Transverse colon (tissue), 4 donors: Measurements from ENCODE around the gene UBD. TPM values are rescaled to one million over a fixed set of nuclear protein-coding genes. Genes with fewer than 3 reads are reported as not detected.

ENCODE experiments used
- DNase-seq: peaks from one replicate; pipeline ENCODE4 v3.0.0-alpha.2; 2019
- H3K27ac ChIP-seq, 4 donors: fragments of 200-600 bp; sonication (generic); 2 replicates each; pipeline ENCODE4 v1.5.1; 2016 to 2018; ENCODE audit warnings: inconsistent platforms in 4 of 4
- H3K27me3 ChIP-seq: fragments of 200-600 bp; sonication (generic); 2 replicates; pipeline ENCODE4 v1.5.1; 2017; ENCODE audit warnings: inconsistent platforms
- H3K36me3 ChIP-seq, 4 donors: fragments of 200-600 bp; sonication (generic); 2 replicates each; pipeline ENCODE4 v1.5.1; 2017 to 2019; ENCODE audit warnings: inconsistent platforms in 4 of 4
- H3K4me1 ChIP-seq, 4 donors: fragments of 200-600 bp; sonication (generic); 2 replicates each; pipeline ENCODE4 v1.5.1; 2017 to 2020; ENCODE audit warnings: inconsistent platforms in 4 of 4
- H3K4me3 ChIP-seq, 4 donors: fragments of 200-600 bp; sonication (generic); 1 replicate in 1 of 4; 2 replicates in 3 of 4; pipeline versions ENCODE4 v1.5.1 to v1.6.1; 2017 to 2019; ENCODE audit warnings: inconsistent platforms in 4 of 4
- H3K9me3 ChIP-seq, 2 donors: fragments of 200-600 bp; sonication (generic); 2 replicates each; pipeline ENCODE4 v1.5.1; 2017 to 2019; ENCODE audit warnings: inconsistent platforms in 2 of 2
- CTCF ChIP-seq, 5 experiments: fragments of 200-600 bp in 3 of 5; fragments of 450-650 bp in 2 of 5; sonication (generic) in 3 of 5; IDR thresholded peaks; 1 replicate in 2 of 5; 2 replicates in 3 of 5; pipeline ENCODE4 v1.5.1; 2016 to 2017; ENCODE audit warnings: antibody characterized with exemption in 5 of 5, inconsistent platforms in 3 of 5, mild to moderate bottlenecking in 2 of 5, moderate library complexity in 1 of 5
- EP300 ChIP-seq: sonication (generic); formaldehyde crosslinking; IDR thresholded peaks from one replicate; pipeline ENCODE4 v1.6.1; 2017; ENCODE audit warnings: antibody characterized with exemption, low read depth
- POLR2A ChIP-seq: fragments of 450-650 bp; IDR thresholded peaks from one replicate; pipeline ENCODE4 v1.6.1; 2016; ENCODE audit warnings: antibody characterized with exemption, mild to moderate bottlenecking, moderate library complexity
- POLR2AphosphoS5 ChIP-seq, 3 donors: sonication (generic); formaldehyde crosslinking; IDR thresholded peaks; one replicate each; pipeline ENCODE4 v1.6.1; 2016; ENCODE audit warnings: antibody characterized with exemption in 3 of 3
- WGBS, 2 donors: methylation state at CpG; one replicate each; pipeline ENCODE4 v1.1.5; 2018; ENCODE audit warnings: low coverage in 1 of 2; 5-methylcytosine and 5-hydroxymethylcytosine counted together
- in situ Hi-C, 4 donors: fragments of 200-750 bp; cut with MboI; loops; one replicate each; pipeline versions ENCODE4 v1.15.0 to v1.15.1; 2017; ENCODE audit warnings: low sequenced_read_pairs in 3 of 4, low pct_ligation_motif_present in 1 of 4, low pct_unique_long_range_greater_than_20kb in 1 of 4
- intact Hi-C: fragments of 100-400 bp; cut with DNase I; formaldehyde crosslinking; loops from one replicate; pipeline ENCODE4 v1.15.1; 2023; ENCODE audit warnings: low total_unique reads
- total RNA-seq, 4 donors: library from RNA; depleted of rRNA; stranded (reverse); fragments of >200 nt; gene quantifications; one replicate each; pipeline ENCODE4 v1.1.0, GENCODE V29; 2016

Gene UBD
- total RNA-seq, 4 donors from 2014 or later = 0.96 to 8.4 TPM; not detected in 2

- Histone ChIP-seq H3K27me3 (peaks cover 19% of the 10 kb centered on the region), H3K27ac (no peak overlapping the region), H3K4me1 (peaks cover 0 to 4% (median 0%) of the 10 kb centered on the region in 4 donors), H3K36me3 (no peaks in the 10 kb centered on the region), H3K4me3 (no peak overlapping the region), H3K9me3 (no peaks in the 10 kb centered on the region)
- DNase-seq = no peak
- in situ Hi-C loops = loop anchor here in 3 of 4 donors (25.0 kb wide), 1 partner anchor 909 kb away; no protein-coding TSS in a partner anchor
- WGBS, 2 donors = 86 to 92% methylated on average over 4 to 6 of the region's 6 CpGs
- intact Hi-C loops = no loop called here
- TF ChIP-seq EP300 = no peak
- TF ChIP-seq CTCF (IDR thresholded peaks at IDR 0.05) = no peak
- TF ChIP-seq POLR2AphosphoS5 (IDR thresholded peaks at IDR 0.05) = no peak
- no peak for TF ChIP-seq POLR2A
These were observed 36.9 kb upstream of the UBD start for GRCh38 chr6:29596381-29596900.

GRCh38 chr6:29593199-29593855 is 33.8 kb upstream of the UBD start:
- Histone ChIP-seq H3K9me3 (no peaks in the 10 kb centered on the region), H3K36me3 (no peaks in the 10 kb centered on the region), H3K4me3 (no peak overlapping the region), H3K27me3 (peaks cover 30% of the 10 kb centered on the region), H3K27ac (no peak overlapping the region), H3K4me1 (peaks cover 0 to 4% (median 0%) of the 10 kb centered on the region in 4 donors)
- TF ChIP-seq POLR2AphosphoS5 (IDR thresholded peaks at IDR 0.05) (no peak), CTCF (IDR thresholded peaks at IDR 0.05) (no peak), POLR2A (no peak), EP300 (no peak)
- 19 to 38% methylated on average over 2 to 4 of the region's 4 CpGs for WGBS, 2 donors
- DNase-seq = no peak
- intact Hi-C loops (no loop called here), in situ Hi-C loops (loop anchor here in 3 of 4 donors (25.0 kb wide), 1 partner anchor 906 kb away; no protein-coding TSS in a partner anchor)

GRCh38 chr6:29591677-29592076 is 32.1 kb upstream of the UBD start:
- Histone ChIP-seq H3K9me3 (no peaks in the 10 kb centered on the region), H3K4me3 (no peak overlapping the region), H3K27me3 (peaks cover 30% of the 10 kb centered on the region), H3K4me1 (peaks cover 0 to 4% (median 0%) of the 10 kb centered on the region in 4 donors), H3K36me3 (no peaks in the 10 kb centered on the region), H3K27ac (no peak overlapping the region)
- TF ChIP-seq EP300 = no peak
- no peak for TF ChIP-seq POLR2A
- DNase-seq = no peak
- in situ Hi-C loops (loop anchor here in 3 of 4 donors (25.0 kb wide), 1 partner anchor 904 kb away; no protein-coding TSS in a partner anchor), intact Hi-C loops (no loop called here)
- 69 to 78% methylated on average over 2 of the region's 2 CpGs for WGBS, 2 donors

GRCh38 chr6:29590218-29590808 is 30.8 kb upstream of the UBD start:
- Histone ChIP-seq H3K27me3 (peaks cover 30% of the 10 kb centered on the region), H3K27ac (no peak overlapping the region), H3K36me3 (no peaks in the 10 kb centered on the region), H3K9me3 (no peaks in the 10 kb centered on the region), H3K4me1 (peaks cover 0 to 4% (median 0%) of the 10 kb centered on the region in 4 donors), H3K4me3 (no peak overlapping the region)
- WGBS, 2 donors = 83 to 84% methylated on average over 4 of the region's 4 CpGs
- TF ChIP-seq CTCF (IDR thresholded peaks at IDR 0.05) (no peak), POLR2AphosphoS5 (IDR thresholded peaks at IDR 0.05) (no peak), EP300 (no peak), POLR2A (no peak)
- no peak for DNase-seq
- intact Hi-C loops = no loop called here
- in situ Hi-C loops = loop anchor here in 3 of 4 donors (25.0 kb wide), 1 partner anchor 903 kb away; no protein-coding TSS in a partner anchor
